Mesothelial cell of epicardium (in vitro differentiated cells): Measurements from ENCODE around the gene FRYL. TPM values are rescaled to one million over a fixed set of nuclear protein-coding genes. Genes with fewer than 3 reads are reported as not detected.
A peak's percentile ranks its signal among the peaks of the same experiment; 100 is the strongest.

Experiments used
- DNase-seq, 2 experiments: peaks; one replicate each; pipeline ENCODE4 v3.0.0; 2021; ENCODE audit warnings: low spot score in 2 of 2; ENCODE audit not compliant: unreplicated experiment in 2 of 2
- H3K27ac Mint-ChIP-seq: 2 replicates; pipeline ENCODE4 v1.8.0; 2021; ENCODE audit warnings: mixed read lengths
- H3K27me3 Mint-ChIP-seq: 2 replicates; pipeline ENCODE4 v1.8.0; 2021; ENCODE audit warnings: low read depth, mixed read lengths
- H3K36me3 Mint-ChIP-seq: 2 replicates; pipeline ENCODE4 v1.8.0; 2021; ENCODE audit warnings: mixed read lengths
- H3K4me1 Mint-ChIP-seq: 2 replicates; pipeline ENCODE4 v1.8.0; 2021; ENCODE audit warnings: mixed read lengths
- H3K4me3 Mint-ChIP-seq: 2 replicates; pipeline ENCODE4 v1.8.0; 2021; ENCODE audit warnings: mild to moderate bottlenecking, moderate library complexity, mixed read lengths
- H3K9me3 Mint-ChIP-seq: 2 replicates; pipeline ENCODE4 v1.8.0; 2021; ENCODE audit warnings: mixed read lengths
- CTCF ChIP-seq: fragments of 200-600 bp; sonication (generic); IDR thresholded peaks from one replicate; pipeline ENCODE4 v1.5.0; 2021; ENCODE audit warnings: antibody characterized with exemption; ENCODE audit not compliant: unreplicated experiment
- total RNA-seq: library from RNA; stranded (reverse); gene quantifications from 3 replicates; pipeline ENCODE4 v1.2.1, GENCODE V29; 2021

FRYL gene
- total RNA-seq, 1 donor from 2014 or later: 57.0 TPM

DNA sequence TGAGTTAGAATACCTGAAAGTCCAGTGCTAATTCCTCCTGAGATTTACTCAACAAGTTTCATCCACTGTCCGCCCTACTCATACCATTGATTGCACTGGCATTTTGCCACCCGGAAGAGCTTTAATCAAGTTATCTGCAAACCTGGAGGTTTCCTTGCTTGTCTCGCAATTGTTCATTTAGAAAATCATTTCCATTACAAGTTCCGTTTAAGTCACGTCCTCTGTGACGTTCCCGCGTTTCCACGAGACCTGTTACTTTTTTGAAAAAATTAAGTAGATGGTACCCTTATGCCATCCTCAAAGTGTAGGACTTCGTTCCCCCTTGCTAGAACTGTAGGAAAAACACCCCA is 761 bp upstream of the FRYL start:
- no peaks in the 10 kb centered on the region for H3K27me3 Mint-ChIP-seq
- TF ChIP-seq CTCF: no peak
- H3K27ac Mint-ChIP-seq: peak overlapping the region; percentile 99
- H3K9me3 Mint-ChIP-seq: no peaks in the 10 kb centered on the region
- H3K36me3 Mint-ChIP-seq: no peaks in the 10 kb centered on the region
- peaks cover 41% of the 10 kb centered on the region for H3K4me1 Mint-ChIP-seq
- H3K4me3 Mint-ChIP-seq: peak overlapping the region; percentile 96
- no peak for DNase-seq

DNA sequence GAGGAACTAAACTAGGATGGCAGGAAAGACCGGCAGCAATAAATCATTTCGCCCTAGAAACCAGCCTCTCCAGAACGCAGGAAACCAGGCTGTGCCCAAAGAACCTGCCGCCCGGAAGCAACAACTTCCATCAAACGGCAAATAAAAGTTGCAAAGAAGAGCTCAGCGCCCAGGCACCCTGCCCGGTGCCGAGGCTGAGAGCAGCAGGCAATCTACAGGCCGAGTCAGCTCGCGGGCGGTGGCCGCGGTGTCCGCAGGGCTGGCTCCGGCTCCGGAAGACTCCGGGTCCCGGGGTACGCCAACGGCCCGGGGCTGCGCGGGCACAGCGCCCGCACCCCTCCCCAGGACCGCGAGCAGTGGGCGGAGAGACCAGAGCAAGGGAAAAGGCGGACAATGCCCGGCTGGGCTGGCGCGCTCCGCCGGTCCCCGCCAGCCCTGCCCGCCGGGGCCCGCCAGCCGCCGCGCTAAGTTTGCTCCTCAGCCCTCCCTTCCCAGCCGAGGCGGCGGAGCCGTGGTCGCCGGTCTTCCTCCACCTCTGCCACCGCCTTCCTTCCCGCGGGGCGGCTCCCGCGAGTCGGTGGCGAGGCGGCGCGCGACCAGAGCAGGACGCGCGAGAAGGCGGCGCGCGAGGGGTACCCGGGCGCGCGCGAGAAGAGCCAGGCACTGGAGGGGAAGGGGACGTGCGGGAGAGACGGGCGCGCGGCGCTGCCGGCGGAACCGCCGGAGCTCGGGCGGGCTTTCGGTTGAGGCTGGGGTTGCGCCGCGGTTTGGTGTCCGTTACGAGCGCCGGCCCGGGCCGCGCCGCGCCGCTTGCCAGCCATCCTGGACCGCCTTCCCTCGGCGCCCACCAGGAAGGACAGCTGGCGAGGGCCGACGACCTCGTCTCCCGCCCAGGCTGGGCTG is 733 bp downstream of the FRYL start:
- Mint-ChIP-seq H3K4me1 (peaks cover 47% of the 10 kb centered on the region), H3K27ac (peak overlapping the region; percentile 94)
- no peak for TF ChIP-seq CTCF

DNA sequence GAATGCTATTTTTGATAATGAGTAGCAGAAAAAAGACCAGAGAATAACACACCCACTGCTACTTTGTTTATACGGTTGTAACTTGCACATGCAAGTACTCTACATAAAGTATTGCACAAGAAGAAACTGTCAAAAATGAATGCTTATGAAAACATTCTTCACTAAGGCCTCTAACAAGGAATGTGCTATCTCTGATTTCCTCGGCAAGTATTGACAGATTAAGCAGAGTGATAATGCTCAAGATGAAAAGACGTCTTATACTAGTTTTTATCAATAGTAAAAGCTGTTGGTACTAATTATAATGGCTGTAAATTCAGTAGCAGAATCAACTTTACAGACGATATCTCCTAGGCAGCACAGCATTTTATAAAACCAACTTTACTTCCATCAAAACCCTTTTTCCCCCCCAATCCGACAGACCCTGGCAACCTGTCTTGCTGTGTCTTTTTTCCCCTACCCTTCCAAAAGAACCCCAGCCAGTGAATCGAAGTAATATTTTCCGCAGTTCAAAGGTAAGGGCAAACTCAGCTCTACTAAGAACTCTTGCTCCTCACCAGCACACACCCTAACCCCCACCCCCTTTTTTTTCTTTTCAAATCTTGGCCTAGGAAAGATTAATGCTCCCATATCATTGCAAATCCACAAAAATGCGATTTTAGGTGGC is 1.5 kb downstream of the FRYL start:
- peaks cover 47% of the 10 kb centered on the region for H3K4me1 Mint-ChIP-seq
- peak overlapping the region; percentile 94 for H3K27ac Mint-ChIP-seq
- no peak for TF ChIP-seq CTCF
- no peaks in the 10 kb centered on the region for H3K9me3 Mint-ChIP-seq
- H3K4me3 Mint-ChIP-seq: peak overlapping the region; percentile 96
- no peaks in the 10 kb centered on the region for H3K36me3 Mint-ChIP-seq
- no peaks in the 10 kb centered on the region for H3K27me3 Mint-ChIP-seq
- DNase-seq: no peak

More for the DNA sequence above, 733 bp downstream of the FRYL start:
- H3K9me3 Mint-ChIP-seq: no peaks in the 10 kb centered on the region
- no peaks in the 10 kb centered on the region for H3K36me3 Mint-ChIP-seq
- DNase-seq: peak; percentile 47 to 80
- H3K27me3 Mint-ChIP-seq: no peaks in the 10 kb centered on the region
- H3K4me3 Mint-ChIP-seq: peak overlapping the region; percentile 96

GRCh38 chr4:48777739-48778138 is 2.3 kb downstream of the FRYL start:
- Mint-ChIP-seq H3K4me3 (peak overlapping the region; percentile 96), H3K4me1 (peaks cover 50% of the 10 kb centered on the region), H3K27me3 (no peaks in the 10 kb centered on the region), H3K27ac (peak overlapping the region; percentile 94), H3K36me3 (no peaks in the 10 kb centered on the region), H3K9me3 (no peaks in the 10 kb centered on the region)
- TF ChIP-seq CTCF: no peak
- DNase-seq: no peak

DNA sequence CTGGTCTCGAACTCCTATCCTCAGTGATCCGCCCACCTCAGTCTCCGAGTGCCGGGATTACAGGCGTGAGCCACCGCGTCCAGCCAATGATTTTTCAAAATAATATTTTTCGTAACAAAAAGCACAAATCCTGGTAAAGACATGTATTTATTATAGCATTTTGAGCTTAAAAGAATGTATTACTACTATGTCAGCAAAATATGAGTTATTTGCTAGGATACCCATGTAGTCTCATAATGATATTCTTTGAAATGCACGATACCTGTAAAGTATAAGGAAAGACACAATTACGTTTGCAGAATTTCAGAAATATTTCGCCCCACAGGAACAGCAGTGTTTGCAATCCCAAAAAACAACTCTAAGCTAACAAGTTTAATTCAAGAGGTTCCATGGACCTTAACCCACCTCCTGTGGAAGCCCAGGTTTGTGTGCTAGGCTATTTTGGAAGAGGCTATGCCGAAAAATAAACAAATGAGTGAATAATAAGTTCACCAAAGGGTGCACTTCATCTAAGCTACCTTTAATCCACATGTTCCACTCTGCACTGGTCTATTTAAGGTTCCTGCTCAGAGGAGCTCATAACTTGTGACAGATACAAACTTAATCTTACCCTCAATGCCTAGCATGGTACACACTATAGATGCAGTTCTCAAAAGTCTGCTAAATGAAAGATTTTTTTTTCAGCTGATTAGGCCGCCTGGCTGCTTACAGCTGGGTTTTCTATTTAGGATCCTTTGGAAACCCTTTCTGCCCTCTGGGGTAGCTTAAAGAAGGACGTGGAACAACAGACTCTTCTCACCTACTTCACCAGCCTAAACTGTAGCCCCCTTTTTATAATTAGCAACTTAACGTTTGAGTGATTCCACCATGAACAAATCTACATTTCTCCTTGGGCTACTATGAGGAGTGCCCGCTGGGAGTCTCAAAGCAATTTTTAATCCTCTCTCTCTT is 5.0 kb downstream of the FRYL start:
- Mint-ChIP-seq H3K4me1 (peaks cover 40% of the 10 kb centered on the region), H3K4me3 (no peak overlapping the region), H3K36me3 (no peaks in the 10 kb centered on the region), H3K9me3 (no peaks in the 10 kb centered on the region), H3K27me3 (no peaks in the 10 kb centered on the region), H3K27ac (no peak overlapping the region)
- no peak for DNase-seq
- no peak for TF ChIP-seq CTCF
